Vagina (tissue), 2 donors: ENCODE results near the gene TSPAN5.

Source experiments
- POLR2A ChIP-seq, 2 donors: fragments of 450-650 bp; IDR thresholded peaks; one replicate each; pipeline ENCODE4 v1.6.1; 2017; ENCODE audit warnings: antibody characterized with exemption in 2 of 2, mild to moderate bottlenecking in 2 of 2, moderate library complexity in 2 of 2
- POLR2AphosphoS5 ChIP-seq, 2 donors: sonication (generic); formaldehyde crosslinking; IDR thresholded peaks; one replicate each; pipeline ENCODE4 v1.9.0; 2017; ENCODE audit warnings: antibody characterized with exemption in 2 of 2, mild to moderate bottlenecking in 2 of 2, low read depth in 1 of 2; ENCODE audit not compliant: insufficient read depth in 1 of 2
- TF ChIP-seq, protein P1 (sequence below), 3 experiments: fragments of 450-650 bp in 2 of 3; fragments of 200-600 bp in 1 of 3; sonication (generic) in 1 of 3; IDR thresholded peaks; one replicate each; pipeline ENCODE4 v1.5.1; 2017 to 2019; ENCODE audit warnings: antibody characterized with exemption in 3 of 3, mild to moderate bottlenecking in 2 of 3, moderate library complexity in 2 of 3

DNA sequence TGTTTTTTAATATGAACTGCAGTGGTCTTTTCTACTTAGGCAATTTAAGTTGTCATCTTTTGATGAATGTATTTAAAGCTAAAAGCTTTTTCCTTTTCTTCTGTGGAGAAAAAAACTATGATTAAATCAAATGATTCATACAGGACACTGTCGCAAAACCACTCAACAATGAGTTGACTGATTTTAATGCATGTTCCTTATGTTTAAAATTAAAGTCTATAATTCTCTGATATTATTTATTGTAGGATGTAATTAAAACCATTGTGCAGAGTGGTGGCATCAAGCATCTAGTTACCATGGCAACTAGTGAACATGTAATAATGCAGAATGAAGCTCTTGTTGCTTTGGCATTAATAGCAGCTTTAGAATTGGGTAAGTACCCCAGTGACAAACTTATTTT is 224.7 kb downstream of the TSPAN5 start:
- no peak for TF ChIP-seq POLR2AphosphoS5 (IDR thresholded peaks at IDR 0.05; ENCODE audit: insufficient read depth in 1 of 2, low read depth in 1 of 2)
- TF ChIP-seq, protein P1, sequence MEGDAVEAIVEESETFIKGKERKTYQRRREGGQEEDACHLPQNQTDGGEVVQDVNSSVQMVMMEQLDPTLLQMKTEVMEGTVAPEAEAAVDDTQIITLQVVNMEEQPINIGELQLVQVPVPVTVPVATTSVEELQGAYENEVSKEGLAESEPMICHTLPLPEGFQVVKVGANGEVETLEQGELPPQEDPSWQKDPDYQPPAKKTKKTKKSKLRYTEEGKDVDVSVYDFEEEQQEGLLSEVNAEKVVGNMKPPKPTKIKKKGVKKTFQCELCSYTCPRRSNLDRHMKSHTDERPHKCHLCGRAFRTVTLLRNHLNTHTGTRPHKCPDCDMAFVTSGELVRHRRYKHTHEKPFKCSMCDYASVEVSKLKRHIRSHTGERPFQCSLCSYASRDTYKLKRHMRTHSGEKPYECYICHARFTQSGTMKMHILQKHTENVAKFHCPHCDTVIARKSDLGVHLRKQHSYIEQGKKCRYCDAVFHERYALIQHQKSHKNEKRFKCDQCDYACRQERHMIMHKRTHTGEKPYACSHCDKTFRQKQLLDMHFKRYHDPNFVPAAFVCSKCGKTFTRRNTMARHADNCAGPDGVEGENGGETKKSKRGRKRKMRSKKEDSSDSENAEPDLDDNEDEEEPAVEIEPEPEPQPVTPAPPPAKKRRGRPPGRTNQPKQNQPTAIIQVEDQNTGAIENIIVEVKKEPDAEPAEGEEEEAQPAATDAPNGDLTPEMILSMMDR (IDR thresholded peaks at IDR 0.05): no peak
- TF ChIP-seq POLR2A (IDR thresholded peaks at IDR 0.05): no peak
